Stimulated activated CD8-positive, alpha-beta memory T cell treated with anti-CD3 and anti-CD28 coated beads, Interleukin-15, amount 100 ng/mL, for 24 hours (primary cell): ENCODE data around the gene RRM1.

ENCODE experiments used
- DNase-seq: peaks from one replicate; pipeline ENCODE4 v3.0.0-alpha.2; 2020; ENCODE audit warnings: low read depth

RRM1 gene

DNA sequence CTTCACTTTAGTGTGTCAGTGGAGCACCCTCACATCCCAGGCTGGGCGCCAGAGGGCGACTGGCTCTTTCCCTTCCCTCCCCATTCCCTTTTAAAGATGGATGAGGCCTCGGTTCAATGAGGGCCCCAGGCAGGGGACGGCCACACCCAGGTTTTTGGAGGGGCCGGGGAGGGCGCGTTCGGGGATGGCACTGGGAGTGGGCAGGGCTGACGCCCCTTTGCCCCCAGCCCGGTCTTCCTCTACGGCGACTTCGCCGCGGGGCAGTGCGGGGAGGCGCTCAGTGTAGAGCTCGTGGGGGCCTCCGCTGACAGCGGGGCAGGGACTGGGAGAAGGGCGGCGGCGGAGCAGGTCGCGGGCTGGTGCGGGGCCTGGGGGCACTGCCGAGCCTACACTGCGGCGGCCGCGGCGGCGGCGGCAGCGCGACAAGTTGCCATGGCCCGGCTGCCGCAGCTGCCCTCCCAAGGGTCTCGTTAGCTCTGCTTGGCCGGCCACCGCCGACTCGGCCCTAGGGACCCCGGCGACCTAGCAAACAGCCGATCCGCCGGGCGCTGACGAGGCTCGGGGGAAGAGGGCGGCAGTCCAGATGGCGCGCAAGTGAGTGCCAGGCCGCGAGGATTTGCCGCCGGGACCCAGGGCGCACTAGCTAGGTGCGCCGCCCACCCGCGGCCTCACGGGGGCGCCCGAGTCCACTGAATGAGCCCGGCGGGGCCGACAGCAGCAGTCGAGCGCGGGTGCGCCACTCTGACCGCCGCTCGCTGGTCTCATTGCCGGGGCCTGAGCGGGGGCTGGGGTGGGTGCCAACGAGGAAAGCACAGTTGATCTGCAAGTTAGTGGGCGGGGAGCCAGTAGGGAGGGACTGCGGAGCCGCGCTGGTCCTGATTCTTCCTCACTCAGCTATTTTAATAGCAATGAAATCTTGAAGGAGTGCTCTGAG, 92.7 kb downstream of the RRM1 start:
- DNase-seq, result peak; percentile 92
